ENCODE results near the gene FNDC5.

FNDC5 gene

DNA sequence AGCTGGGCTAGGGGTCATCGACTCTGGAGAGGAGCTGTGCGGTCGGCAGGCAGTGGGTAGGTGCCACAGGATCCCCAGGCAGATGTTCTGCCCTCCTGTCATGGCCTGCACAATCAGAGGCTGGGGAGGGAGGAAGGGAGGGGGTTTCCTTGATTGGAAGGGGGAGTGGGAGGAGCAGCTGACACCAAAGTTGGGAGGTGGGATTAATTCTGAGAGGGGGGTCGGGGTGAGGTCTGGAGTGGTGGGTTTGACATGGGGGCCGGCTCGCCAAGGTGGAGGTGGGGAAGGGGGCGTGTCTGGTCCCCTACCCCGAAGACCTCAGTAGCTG, 14.9 kb upstream of the FNDC5 start:
- no peak for DNase-seq (ENCODE audit: low spot score)
- in situ Hi-C loops (cut with MboI; ENCODE audit: low pct_unique_long_range_greater_than_20kb, low sequenced_read_pairs, unreplicated experiment), result no loop called here
- TF ChIP-seq, protein P1, sequence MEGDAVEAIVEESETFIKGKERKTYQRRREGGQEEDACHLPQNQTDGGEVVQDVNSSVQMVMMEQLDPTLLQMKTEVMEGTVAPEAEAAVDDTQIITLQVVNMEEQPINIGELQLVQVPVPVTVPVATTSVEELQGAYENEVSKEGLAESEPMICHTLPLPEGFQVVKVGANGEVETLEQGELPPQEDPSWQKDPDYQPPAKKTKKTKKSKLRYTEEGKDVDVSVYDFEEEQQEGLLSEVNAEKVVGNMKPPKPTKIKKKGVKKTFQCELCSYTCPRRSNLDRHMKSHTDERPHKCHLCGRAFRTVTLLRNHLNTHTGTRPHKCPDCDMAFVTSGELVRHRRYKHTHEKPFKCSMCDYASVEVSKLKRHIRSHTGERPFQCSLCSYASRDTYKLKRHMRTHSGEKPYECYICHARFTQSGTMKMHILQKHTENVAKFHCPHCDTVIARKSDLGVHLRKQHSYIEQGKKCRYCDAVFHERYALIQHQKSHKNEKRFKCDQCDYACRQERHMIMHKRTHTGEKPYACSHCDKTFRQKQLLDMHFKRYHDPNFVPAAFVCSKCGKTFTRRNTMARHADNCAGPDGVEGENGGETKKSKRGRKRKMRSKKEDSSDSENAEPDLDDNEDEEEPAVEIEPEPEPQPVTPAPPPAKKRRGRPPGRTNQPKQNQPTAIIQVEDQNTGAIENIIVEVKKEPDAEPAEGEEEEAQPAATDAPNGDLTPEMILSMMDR (IDR thresholded peaks at IDR 0.05; ENCODE audit: extremely low read depth, insufficient read depth, missing control alignments), result no peak

DNA sequence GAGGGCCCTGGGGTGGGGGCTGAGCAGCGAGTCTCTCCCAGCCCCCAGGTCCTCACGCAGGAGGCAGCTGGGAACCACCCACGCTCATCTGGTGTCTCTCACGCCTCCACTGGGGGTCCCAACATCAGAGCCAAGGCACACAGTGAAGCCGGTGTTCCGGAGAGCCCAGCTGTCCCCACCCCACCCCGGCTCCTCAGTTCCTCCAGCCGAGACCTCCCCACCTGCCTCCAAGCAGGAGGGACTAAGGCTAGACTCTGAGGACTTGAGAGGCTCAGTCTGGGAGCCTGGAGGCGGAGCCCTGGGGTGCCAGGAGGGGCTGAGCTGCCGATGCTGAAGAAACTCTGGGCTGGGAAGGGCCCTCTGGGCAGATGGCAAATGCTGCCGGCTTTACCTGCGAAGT, 14.0 kb upstream of the FNDC5 start:
- TF ChIP-seq, protein P1 (IDR thresholded peaks at IDR 0.05; ENCODE audit: extremely low read depth, insufficient read depth, missing control alignments), result no peak
- DNase-seq (ENCODE audit: low spot score), result no peak
- in situ Hi-C loops (cut with MboI; ENCODE audit: low pct_unique_long_range_greater_than_20kb, low sequenced_read_pairs, unreplicated experiment), result no loop called here

DNA sequence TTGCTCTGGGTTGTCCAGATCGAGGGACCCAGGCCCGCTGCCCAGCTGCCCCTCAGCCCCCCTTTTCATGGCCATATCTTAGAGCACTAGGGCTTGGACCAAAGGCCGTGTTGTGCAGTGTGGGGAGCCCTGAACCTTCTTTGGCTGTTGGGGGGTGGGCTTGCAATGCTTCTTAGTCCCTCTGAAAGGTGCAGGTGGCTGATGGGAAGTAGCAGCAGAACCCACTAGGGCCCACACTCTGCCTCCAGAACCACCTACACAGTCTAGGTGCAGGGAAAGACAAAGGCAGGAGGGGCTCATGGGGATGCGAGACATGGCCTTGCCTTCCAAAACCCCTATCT, 13.3 kb upstream of the FNDC5 start:
- no peak for DNase-seq (ENCODE audit: low spot score)
- in situ Hi-C loops (cut with MboI; ENCODE audit: low pct_unique_long_range_greater_than_20kb, low sequenced_read_pairs, unreplicated experiment), result no loop called here
- TF ChIP-seq, protein P1 (IDR thresholded peaks at IDR 0.05; ENCODE audit: extremely low read depth, insufficient read depth, missing control alignments), result no peak

DNA sequence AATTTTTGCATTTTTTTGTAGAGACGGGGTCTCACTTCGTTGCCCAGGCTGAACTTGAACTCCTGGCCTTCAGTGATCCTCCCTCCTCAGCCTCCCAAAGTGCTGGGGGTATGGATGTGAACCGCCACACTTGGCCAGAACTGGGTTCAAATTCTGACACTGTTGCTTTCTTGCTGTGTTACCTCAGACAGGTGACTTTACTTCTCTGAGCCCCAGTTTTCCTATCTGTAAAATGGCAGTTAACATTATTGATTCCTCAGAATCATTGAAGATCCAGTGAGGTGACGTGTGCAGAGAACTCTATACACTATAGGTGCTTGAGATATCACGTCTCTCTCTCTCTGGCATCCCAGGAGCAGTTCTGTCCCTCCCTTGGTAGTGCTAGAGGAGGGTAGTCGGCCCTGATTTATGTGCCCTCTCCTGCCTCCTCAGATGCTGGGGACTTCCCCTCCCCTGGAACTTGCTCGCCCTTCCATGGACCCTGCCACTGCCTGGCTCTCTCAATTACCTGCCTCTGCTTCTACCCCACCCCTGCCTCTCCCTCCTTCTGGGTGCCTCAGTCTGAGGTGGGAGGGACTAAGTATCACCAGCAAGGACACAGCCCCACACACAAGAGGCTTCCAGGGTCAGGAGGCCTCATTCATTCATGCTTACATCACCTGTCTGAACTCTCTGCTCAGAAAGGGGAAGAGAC, 12.8 kb upstream of the FNDC5 start:
- TF ChIP-seq, protein P1 (IDR thresholded peaks at IDR 0.05; ENCODE audit: extremely low read depth, insufficient read depth, missing control alignments), result no peak
- DNase-seq (ENCODE audit: low spot score), result no peak

DNA sequence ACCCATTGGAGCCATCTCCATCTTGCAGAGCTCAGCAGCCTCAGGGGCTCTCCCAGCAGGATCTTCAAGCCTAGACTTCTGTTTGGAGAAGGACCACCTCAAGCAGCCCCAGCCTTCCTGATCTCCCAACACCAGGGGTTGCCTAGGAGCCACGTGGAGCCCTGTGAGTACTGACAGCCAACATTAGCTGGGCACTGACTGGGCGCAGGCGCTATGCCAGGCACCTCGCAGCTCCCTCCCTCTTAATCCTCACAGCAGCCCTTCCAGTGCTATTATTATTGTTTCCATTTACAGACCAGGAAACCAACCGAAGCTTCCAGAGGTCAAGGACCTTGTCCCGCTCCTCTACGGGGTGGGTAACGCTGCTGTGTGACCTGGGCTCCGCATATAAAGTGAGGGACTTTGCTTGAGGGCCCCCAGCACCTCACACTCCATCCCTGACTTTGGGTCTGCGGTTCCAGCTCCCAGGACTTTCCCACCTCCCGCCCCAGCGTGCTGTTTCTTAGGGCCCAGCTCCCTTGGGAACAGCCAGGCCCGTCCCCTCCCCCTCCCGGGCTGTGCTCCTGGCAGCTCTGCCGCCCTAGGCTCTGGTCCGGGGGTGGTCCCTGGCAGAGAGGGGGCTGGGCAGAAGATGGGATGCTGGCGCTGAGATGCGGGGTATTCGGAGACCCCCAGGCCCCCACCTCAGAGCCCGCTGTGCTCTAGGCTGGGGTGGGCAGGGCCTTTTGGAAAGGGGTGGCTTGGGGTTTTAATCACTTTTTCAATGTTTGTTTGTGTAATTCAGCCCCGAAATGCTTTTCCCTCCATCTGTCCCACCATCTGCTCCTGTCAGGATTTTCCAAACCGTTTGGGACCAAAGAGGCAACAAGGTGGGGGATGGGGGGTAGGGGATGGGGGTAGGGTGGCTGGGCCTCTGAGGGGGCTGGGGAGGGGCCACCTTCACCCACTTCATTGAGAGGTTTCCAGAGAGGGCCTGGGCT, 11.4 kb upstream of the FNDC5 start:
- in situ Hi-C loops (cut with MboI; ENCODE audit: low pct_unique_long_range_greater_than_20kb, low sequenced_read_pairs, unreplicated experiment), result no loop called here
- TF ChIP-seq, protein P1 (IDR thresholded peaks at IDR 0.05; ENCODE audit: extremely low read depth, insufficient read depth, missing control alignments), result no peak
- DNase-seq (ENCODE audit: low spot score), result no peak

More for the DNA sequence above, 12.8 kb upstream of the FNDC5 start:
- in situ Hi-C loops (cut with MboI; ENCODE audit: low pct_unique_long_range_greater_than_20kb, low sequenced_read_pairs, unreplicated experiment), result no loop called here

DNA sequence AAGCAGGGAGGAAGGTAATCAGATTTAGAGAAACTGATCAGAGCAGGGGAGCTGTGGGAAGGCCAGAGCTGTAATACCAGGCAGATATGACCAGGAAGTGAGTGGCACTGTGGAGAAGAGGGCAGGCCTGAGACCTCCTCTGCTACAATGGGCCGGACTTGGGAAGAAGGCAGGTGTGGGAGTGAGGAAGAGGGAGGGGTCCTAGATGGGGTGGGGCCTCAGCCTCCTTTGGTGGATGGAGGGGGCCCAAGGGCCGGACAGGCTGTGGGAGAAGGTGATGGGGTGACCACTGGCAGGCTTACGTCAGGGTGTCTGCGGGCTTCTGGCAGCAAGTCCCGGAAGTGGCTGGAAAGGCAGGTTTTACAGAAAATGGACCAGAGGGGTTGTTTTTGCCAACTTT, 10.6 kb upstream of the FNDC5 start:
- TF ChIP-seq, protein P1 (IDR thresholded peaks at IDR 0.05; ENCODE audit: extremely low read depth, insufficient read depth, missing control alignments), result no peak
- in situ Hi-C loops (cut with MboI; ENCODE audit: low pct_unique_long_range_greater_than_20kb, low sequenced_read_pairs, unreplicated experiment), result no loop called here
- no peak for DNase-seq (ENCODE audit: low spot score)

Measured in GM13977 (cell line).